NCI-H2029 (cell line): ENCODE measurements around the gene SPSB2.
"Not testable (repeated sequence)": the region's sequence is repeated elsewhere in the genome, so short reads cannot be mapped to it uniquely, and the experiment has no call there.

ENCODE experiments used
- DNase-seq: peaks from one replicate; lab custom pipeline; 2025; lab: John Stamatoyannopoulos, UW

Gene SPSB2

DNA sequence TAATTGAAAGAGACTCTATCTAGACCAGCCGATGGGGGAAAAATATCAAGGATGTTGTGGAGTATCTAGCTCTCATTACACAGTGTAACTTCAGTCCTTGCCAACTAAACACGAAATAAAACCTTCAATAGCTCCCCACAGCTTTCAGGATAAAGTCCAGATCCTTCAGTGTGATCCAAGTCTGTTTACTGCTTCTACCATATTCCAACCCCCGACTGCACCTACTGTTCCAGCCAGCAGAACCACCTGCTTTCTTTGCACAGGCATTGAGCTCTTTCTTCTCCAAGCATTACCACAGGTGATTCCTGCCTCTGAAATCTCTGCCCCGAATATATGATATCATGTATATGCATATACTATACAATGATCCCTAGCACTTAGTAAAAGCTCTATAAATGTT, 29.3 kb upstream of the SPSB2 start:
- DNase-seq, result no peak

GRCh38 chr12:6899837-6900519, 26.9 kb upstream of the SPSB2 start:
- DNase-seq, result peak; percentile 89

- no peak for DNase-seq
These were observed 26.3 kb upstream of the SPSB2 start for GRCh38 chr12:6899427-6899826.

- DNase-seq, result no peak
These were observed 23.8 kb upstream of the SPSB2 start for GRCh38 chr12:6896846-6897435.

GRCh38 chr12:6894321-6894720, 21.2 kb upstream of the SPSB2 start:
- no peak for DNase-seq

GRCh38 chr12:6892683-6893082, 19.6 kb upstream of the SPSB2 start:
- DNase-seq, result not testable (repeated sequence)

DNA sequence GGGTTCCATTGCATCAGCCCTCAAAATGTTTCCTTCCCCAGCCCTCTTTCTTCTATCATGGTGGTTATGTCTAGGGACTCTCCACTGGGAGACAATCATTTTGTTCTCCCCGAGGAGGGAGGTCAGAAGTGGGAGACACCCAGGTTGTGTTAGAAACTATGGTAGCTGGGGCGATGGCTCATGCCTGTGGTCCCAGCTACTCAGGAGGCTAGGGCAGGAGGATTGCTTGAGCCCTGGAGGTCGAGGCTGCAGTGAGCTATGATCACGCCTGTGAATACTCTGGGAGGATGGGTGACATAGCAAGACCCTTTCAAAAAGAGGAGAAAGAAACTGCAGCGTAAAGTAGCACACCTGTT, 18.5 kb upstream of the SPSB2 start:
- no peak for DNase-seq

GRCh38 chr12:6890789-6891645, 17.9 kb upstream of the SPSB2 start:
- DNase-seq, result peak; percentile 96

GRCh38 chr12:6889775-6890573, 16.9 kb upstream of the SPSB2 start:
- not testable (repeated sequence) for DNase-seq

DNA sequence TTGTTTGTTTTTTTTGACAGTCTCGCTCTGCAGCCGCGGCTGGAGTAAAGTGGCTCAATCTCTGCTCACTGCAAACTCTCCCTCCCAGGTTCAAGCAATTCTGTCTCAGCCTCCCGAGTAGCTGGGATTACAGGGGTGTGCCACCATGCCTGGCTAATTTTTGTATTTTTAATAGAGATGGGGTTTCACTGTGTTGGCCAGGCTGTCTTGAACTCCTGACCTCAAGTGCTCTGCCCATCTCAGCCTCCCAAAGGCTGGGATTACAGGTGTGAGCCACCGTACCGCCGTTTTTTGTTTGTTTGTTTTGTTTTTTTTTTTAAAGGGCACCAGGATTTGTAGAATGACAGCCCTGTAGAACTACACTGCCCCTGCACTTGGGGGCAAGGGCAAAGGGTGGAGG, 15.7 kb upstream of the SPSB2 start:
- not testable (repeated sequence) for DNase-seq

GRCh38 chr12:6888360-6888759, 15.3 kb upstream of the SPSB2 start:
- no peak for DNase-seq

GRCh38 chr12:6887460-6887859, 14.4 kb upstream of the SPSB2 start:
- no peak for DNase-seq

GRCh38 chr12:6886206-6886999, 13.3 kb upstream of the SPSB2 start:
- not testable (repeated sequence) for DNase-seq

DNA sequence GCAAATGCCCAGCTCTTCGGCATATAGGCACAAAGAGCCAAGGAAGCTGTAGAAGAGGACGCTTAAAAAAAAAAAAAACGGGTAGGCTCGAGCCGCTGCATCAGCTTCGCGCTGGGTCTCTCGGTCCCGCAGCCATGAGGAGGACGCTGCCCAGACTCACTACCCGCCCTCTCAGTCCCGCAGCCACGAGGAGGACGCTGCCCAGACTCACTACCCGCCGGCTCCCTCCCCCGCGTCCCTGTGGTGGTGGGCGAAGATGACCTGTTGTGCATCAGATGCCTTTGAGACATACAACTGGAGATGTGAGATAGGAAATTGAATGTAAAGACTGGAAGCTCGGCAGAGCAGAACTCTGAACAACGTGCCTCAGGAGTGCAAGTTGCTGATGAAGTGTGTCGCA, 11.4 kb upstream of the SPSB2 start:
- no peak for DNase-seq

DNA sequence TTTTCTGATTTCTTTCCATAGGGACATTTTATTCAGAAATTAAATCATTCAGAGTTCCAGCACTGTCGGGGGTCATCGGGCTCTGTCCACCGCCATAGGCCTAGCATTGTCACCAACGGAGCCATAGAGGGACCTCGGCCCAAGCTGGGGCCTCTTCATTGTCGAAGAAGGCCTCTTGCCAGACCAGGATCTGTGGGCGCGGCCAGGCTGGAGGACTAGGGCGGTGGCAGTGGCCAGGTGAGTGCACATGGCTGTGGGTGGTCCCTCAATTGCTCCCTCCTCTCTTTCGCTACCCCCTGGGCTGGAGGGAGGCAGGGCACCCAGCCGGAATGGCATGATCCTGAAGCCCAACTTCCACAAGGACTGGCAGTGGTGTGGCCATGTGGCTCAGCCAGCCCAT, 10.6 kb upstream of the SPSB2 start:
- DNase-seq, result no peak

DNA sequence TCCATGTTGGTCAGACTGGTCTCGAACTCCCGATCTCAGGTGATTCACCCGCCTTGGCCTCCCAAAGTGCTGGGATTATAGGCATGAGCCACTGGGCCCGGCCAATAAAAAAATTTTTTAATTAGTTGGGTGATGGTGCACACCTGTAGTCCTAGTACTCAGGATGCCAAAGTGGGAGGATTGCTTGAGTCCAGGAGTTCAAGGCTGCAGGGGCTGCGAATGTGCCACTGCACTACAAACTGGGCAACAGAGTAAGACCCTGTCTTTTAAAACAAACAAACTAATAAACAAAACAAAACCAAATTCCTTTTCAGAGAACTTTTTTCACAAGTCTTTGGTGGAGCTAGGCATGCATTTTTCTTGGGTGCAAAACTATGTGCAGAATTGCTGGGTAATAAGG, 10.1 kb upstream of the SPSB2 start:
- DNase-seq, result no peak

DNA sequence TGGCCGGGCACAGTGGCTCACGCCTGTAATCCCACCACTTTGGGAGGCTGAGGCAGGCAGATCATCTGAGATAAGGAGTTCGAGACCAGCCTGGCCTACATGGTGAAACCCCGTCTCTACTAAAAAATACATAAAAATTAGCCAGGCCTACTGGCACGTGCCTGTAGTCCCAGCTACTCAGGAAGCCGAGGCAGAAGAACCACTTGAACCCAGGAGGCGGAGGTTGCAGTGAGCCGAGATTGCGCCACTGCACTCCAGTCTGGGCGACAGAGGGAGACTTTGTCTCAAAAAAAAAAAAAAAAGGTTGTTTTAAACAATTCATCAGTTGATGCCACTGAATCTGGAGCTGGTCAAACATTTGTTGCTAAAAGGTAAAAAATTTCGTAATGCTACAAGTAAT, 6.7 kb upstream of the SPSB2 start:
- DNase-seq, result not testable (repeated sequence)

GRCh38 chr12:6874015-6874368, 889 bp upstream of the SPSB2 start:
- DNase-seq, result not testable (repeated sequence)

GRCh38 chr12:6872073-6873048, 742 bp downstream of the SPSB2 start:
- DNase-seq, result peak; percentile 69
